Activated CD4-positive, alpha-beta T cell treated with anti-CD3 and anti-CD28 coated beads, Interleukin-2, amount 10 ng/mL, durations not matched to agents 24 days and 14 days (primary cell): Measurements from ENCODE around the gene ISLR2. TPM values are rescaled to one million over a fixed set of nuclear protein-coding genes. Genes with fewer than 3 reads are reported as not detected.

Source experiments
- DNase-seq: peaks from one replicate; pipeline ENCODE4 v3.0.0; 2022
- H3K27ac Mint-ChIP-seq: one replicate; pipeline ENCODE4 v1.8.0; 2022; ENCODE audit warnings: mild to moderate bottlenecking, mixed read lengths
- H3K27me3 Mint-ChIP-seq: one replicate; pipeline ENCODE4 v1.8.0; 2022; ENCODE audit warnings: mixed read lengths
- H3K36me3 Mint-ChIP-seq: one replicate; pipeline ENCODE4 v1.8.0; 2022; ENCODE audit warnings: low read depth, mild to moderate bottlenecking, mixed read lengths
- H3K4me1 Mint-ChIP-seq: one replicate; pipeline ENCODE4 v1.8.0; 2021; ENCODE audit warnings: mixed read lengths
- H3K4me3 Mint-ChIP-seq: one replicate; pipeline ENCODE4 v1.8.0; 2022; ENCODE audit warnings: mild to moderate bottlenecking, moderate library complexity, mixed read lengths
- H3K9me3 Mint-ChIP-seq: one replicate; pipeline ENCODE4 v1.8.0; 2021; ENCODE audit warnings: mixed read lengths
- intact Hi-C: fragments of 100-400 bp; cut with micrococcal nuclease; formaldehyde crosslinking; loops from one replicate; pipeline ENCODE4 v1.15.1; 2023
- total RNA-seq: library from RNA; stranded (reverse); gene quantifications from 2 replicates; pipeline ENCODE4 v1.2.3, GENCODE V29; 2022

The ISLR2 gene
- total RNA-seq, 1 donor from 2014 or later = not detected

DNA sequence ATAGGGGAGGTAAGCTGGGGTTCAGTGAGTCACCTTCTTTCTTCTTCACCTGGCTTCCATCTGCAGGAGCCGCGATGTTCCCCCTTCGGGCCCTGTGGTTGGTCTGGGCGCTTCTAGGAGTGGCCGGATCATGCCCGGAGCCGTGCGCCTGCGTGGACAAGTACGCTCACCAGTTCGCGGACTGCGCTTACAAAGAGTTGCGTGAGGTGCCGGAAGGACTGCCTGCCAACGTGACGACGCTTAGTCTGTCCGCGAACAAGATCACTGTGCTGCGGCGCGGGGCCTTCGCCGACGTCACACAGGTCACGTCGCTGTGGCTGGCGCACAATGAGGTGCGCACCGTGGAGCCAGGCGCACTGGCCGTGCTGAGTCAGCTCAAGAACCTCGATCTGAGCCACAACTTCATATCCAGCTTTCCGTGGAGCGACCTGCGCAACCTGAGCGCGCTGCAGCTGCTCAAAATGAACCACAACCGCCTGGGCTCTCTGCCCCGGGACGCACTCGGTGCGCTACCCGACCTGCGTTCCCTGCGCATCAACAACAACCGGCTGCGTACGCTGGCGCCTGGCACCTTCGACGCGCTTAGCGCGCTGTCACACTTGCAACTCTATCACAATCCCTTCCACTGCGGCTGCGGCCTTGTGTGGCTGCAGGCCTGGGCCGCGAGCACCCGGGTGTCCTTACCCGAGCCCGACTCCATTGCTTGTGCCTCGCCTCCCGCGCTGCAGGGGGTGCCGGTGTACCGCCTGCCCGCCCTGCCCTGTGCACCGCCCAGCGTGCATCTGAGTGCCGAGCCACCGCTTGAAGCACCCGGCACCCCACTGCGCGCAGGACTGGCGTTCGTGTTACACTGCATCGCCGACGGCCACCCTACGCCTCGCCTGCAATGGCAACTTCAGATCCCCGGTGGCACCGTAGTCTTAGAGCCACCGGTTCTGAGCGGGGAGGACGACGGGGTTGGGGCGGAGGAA is 2.6 kb downstream of the ISLR2 start:
- Mint-ChIP-seq H3K27ac (peak overlapping the region; percentile 34), H3K27me3 (peaks cover 85% of the 10 kb centered on the region), H3K4me3 (no peak overlapping the region), H3K36me3 (peaks cover 7% of the 10 kb centered on the region), H3K9me3 (peaks cover 4% of the 10 kb centered on the region), H3K4me1 (peaks cover 21% of the 10 kb centered on the region)
- intact Hi-C loops = no loop called here
- peak; percentile 68 for DNase-seq

DNA sequence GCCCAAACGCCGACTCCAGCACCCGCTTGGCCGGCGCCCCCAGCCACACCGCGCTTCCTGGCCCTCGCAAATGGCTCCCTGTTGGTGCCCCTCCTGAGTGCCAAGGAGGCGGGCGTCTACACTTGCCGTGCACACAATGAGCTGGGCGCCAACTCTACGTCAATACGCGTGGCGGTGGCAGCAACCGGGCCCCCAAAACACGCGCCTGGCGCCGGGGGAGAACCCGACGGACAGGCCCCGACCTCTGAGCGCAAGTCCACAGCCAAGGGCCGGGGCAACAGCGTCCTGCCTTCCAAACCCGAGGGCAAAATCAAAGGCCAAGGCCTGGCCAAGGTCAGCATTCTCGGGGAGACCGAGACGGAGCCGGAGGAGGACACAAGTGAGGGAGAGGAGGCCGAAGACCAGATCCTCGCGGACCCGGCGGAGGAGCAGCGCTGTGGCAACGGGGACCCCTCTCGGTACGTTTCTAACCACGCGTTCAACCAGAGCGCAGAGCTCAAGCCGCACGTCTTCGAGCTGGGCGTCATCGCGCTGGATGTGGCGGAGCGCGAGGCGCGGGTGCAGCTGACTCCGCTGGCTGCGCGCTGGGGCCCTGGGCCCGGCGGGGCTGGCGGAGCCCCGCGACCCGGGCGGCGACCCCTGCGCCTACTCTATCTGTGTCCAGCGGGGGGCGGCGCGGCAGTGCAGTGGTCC is 3.5 kb downstream of the ISLR2 start:
- Mint-ChIP-seq H3K4me1 (peaks cover 21% of the 10 kb centered on the region), H3K27me3 (peaks cover 88% of the 10 kb centered on the region), H3K27ac (no peak overlapping the region), H3K9me3 (peaks cover 4% of the 10 kb centered on the region), H3K36me3 (peaks cover 7% of the 10 kb centered on the region), H3K4me3 (no peak overlapping the region)
- no peak for DNase-seq
- intact Hi-C loops = no loop called here

DNA sequence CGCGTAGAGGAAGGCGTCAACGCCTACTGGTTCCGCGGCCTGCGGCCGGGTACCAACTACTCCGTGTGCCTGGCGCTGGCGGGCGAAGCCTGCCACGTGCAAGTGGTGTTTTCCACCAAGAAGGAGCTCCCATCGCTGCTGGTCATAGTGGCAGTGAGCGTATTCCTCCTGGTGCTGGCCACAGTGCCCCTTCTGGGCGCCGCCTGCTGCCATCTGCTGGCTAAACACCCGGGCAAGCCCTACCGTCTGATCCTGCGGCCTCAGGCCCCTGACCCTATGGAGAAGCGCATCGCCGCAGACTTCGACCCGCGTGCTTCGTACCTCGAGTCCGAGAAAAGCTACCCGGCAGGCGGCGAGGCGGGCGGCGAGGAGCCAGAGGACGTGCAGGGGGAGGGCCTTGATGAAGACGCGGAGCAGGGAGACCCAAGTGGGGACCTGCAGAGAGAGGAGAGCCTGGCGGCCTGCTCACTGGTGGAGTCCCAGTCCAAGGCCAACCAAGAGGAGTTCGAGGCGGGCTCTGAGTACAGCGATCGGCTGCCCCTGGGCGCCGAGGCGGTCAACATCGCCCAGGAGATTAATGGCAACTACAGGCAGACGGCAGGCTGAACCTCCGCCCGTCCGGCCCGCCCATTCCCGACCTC is 4.1 kb downstream of the ISLR2 start:
- peak; percentile 74 for DNase-seq
- H3K4me1 Mint-ChIP-seq = peaks cover 20% of the 10 kb centered on the region
- H3K27ac Mint-ChIP-seq = peak overlapping the region; percentile 37
- H3K27me3 Mint-ChIP-seq = peaks cover 87% of the 10 kb centered on the region
- peaks cover 7% of the 10 kb centered on the region for H3K36me3 Mint-ChIP-seq
- H3K9me3 Mint-ChIP-seq = peaks cover 4% of the 10 kb centered on the region
- intact Hi-C loops = no loop called here
- peak overlapping the region; percentile 9 for H3K4me3 Mint-ChIP-seq

DNA sequence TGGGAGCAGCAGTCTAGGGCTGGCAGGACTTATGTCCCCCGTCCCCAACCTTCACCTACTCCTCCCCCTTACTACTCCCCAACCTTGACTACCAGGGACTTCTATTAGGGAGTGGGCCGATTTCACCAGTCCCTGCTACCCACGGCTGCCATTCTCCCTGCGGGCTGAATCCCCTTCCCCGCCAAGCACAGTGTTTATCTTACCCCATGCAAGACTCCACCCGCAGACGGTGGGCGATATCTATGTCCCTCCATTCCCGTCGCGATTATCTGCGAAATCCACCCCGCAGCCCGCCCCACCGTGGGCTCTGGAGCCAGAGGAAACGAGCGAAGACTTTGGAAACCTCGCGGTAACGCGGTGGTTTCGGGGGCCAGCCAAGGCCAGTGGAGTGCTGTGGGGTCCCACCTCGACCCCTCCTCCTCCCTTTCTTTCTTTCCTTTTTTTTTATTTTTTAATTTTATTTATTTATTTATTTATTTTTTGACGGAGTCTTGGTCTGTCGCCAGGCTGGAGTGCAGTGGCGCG is 4.7 kb downstream of the ISLR2 start:
- Mint-ChIP-seq H3K27me3 (peaks cover 86% of the 10 kb centered on the region), H3K4me1 (peaks cover 18% of the 10 kb centered on the region), H3K9me3 (peaks cover 4% of the 10 kb centered on the region), H3K4me3 (peak overlapping the region; percentile 9), H3K27ac (no peak overlapping the region), H3K36me3 (peaks cover 7% of the 10 kb centered on the region)
- no peak for DNase-seq
- intact Hi-C loops = no loop called here

DNA sequence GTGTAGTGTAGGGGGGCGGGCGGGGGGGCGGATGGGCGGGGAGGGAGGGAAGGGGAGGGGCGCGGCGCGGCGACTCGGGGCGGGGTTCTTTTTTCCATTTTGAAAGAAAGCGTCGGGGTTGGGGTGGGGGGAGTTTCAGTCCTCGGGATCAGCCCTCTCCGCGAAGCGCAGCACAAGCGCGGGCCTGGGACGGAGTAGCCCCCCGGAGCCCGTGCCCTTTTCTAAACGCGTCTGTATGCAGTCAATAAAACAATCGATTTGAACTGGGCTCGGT is 6.1 kb downstream of the ISLR2 start:
- Mint-ChIP-seq H3K4me1 (peaks cover 16% of the 10 kb centered on the region), H3K27me3 (peaks cover 81% of the 10 kb centered on the region), H3K9me3 (peaks cover 4% of the 10 kb centered on the region), H3K36me3 (peaks cover 2% of the 10 kb centered on the region), H3K4me3 (peak overlapping the region; percentile 60), H3K27ac (no peak overlapping the region)
- DNase-seq = no peak
- intact Hi-C loops = no loop called here

DNA sequence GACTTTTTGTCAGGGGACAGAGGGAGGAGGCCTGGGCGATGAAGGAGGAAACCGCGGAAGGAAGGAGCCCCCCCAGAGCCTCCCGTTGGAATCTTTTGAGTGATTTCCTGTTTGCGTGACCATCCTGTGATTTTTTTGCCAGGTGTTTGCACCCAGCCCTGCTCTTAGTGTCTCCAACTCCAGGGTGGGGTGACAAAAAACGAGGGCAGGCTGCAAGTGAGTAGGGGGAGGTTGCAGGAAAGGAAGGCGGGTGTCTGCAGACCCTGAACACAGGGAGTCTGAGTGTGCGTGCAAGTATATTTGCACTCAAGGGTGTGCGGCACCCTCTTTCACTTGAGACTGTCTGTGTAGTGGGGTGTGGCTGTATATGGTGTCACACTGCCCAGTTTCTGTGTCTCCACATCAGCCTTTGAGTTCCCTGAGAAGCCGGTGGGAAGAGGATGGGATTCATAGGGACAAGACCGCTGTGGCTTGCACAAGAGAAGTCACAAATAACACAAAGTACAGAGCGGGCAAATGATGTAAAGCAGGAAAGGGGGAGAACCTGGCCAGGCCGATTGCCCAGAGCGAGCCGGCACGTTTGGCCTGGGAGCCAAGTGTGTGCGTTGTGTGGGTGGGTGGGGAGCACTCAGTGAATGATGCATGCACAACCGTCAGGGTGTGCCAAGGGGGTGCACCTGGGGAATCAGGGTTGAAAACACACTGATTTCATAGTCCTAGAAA is 6.6 kb downstream of the ISLR2 start:
- Mint-ChIP-seq H3K4me3 (peak overlapping the region; percentile 60), H3K4me1 (peaks cover 14% of the 10 kb centered on the region), H3K9me3 (peaks cover 4% of the 10 kb centered on the region), H3K27ac (peak overlapping the region; percentile 47), H3K27me3 (peaks cover 81% of the 10 kb centered on the region), H3K36me3 (peaks cover 2% of the 10 kb centered on the region)
- DNase-seq = no peak
- intact Hi-C loops = no loop called here

DNA sequence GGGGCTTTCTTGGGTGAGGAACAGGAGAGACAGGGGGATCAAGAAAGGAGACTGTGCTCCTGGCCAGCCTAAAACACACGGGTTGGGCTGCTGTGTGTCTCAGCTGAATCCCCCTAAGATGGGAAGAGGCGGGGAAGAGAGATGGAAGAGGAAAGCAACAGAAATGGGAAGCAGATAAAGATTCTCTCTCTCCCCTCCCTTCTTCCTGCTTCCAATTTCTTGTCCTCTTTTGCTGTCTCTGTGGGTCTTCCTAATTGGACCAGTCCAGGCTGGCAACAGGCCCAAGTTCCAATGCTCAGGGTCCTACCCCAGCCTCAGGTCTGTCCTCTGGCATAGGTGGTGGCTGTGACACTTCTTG is 7.1 kb downstream of the ISLR2 start:
- H3K4me1 Mint-ChIP-seq = peaks cover 12% of the 10 kb centered on the region
- H3K36me3 Mint-ChIP-seq = no peaks in the 10 kb centered on the region
- intact Hi-C loops = no loop called here

DNA sequence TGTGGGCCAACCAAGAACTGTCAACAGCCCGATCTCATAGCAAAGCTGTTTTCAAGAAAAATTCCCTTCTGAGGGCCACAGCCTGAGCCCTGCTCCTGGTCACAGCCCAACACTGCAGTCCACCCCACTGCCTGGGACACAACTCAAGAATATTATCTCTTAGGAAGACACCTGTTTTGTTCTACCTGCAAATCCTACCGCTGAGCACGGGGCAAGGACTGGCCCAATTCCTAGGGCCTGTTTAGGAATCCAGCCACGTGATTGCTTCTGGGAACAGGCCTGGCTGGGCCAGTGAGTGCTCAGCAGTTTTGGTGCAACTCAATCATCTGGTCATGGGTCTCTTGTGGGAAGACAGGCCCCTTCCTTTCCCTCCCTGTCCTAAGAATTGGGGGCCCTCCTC is 8.3 kb downstream of the ISLR2 start:
- peaks cover 10% of the 10 kb centered on the region for H3K4me1 Mint-ChIP-seq

More for the DNA sequence above, 7.1 kb downstream of the ISLR2 start:
- no peak overlapping the region for H3K4me3 Mint-ChIP-seq
- H3K27me3 Mint-ChIP-seq = peaks cover 79% of the 10 kb centered on the region
- no peak for DNase-seq
- no peaks in the 10 kb centered on the region for H3K9me3 Mint-ChIP-seq
- no peak overlapping the region for H3K27ac Mint-ChIP-seq

DNA sequence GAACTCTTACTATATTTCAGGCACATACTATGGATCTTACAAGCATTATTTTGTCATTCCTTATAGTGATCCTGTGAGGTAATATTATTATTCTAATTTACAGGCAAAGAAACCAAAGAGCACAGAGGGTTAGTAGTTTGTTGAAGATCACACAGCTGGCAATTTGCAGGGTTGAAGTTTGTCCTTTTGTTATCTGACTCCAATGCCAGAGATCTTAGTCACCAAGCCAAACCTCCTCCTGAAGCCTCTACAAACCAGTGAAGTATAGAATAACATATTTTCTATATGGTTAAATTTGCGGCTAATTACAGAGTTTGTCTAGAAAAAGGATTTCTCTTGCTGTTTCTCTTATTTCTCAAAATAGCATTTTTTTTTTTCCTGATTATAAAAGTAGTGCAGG is 11.2 kb downstream of the ISLR2 start:
- Mint-ChIP-seq H3K4me3 (no peak overlapping the region), H3K36me3 (no peaks in the 10 kb centered on the region), H3K4me1 (peaks cover 4% of the 10 kb centered on the region), H3K9me3 (no peaks in the 10 kb centered on the region), H3K27me3 (peaks cover 68% of the 10 kb centered on the region), H3K27ac (no peak overlapping the region)
- DNase-seq = no peak
- intact Hi-C loops = no loop called here

More for the DNA sequence above, 8.3 kb downstream of the ISLR2 start:
- no peaks in the 10 kb centered on the region for H3K36me3 Mint-ChIP-seq
- intact Hi-C loops = no loop called here
- no peaks in the 10 kb centered on the region for H3K9me3 Mint-ChIP-seq
- no peak overlapping the region for H3K4me3 Mint-ChIP-seq
- H3K27me3 Mint-ChIP-seq = peaks cover 69% of the 10 kb centered on the region
- no peak for DNase-seq
- no peak overlapping the region for H3K27ac Mint-ChIP-seq

DNA sequence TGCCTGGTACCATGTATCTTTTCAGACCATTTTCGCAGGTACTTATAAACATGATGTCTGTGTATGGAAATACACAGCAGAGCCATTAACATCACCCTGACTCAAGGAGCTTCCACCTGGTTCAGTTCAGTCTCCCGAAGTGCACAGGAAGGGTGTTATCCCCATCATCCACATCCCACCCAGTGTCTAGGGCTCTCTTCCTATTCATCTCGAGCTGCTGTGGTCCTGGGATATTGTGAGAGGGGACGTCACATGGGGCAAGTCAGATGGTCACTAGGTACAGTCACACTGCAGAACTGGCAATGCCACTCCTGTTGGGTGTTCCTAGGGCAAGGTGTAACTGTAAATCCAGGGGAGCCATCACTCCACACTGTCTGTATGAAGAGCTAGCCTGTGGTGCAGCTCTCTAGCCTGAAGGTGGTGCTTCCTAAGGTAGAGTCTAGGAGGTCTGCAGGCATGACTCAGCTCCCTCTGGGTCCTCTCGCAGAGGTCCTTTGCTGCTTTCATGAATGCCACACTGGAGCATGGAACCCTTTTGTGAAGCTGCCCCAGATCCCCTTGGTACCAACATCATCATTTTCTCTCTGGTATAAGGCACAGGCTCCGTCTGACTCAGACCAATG is 13.9 kb downstream of the ISLR2 start:
- Mint-ChIP-seq H3K27me3 (peaks cover 64% of the 10 kb centered on the region), H3K4me1 (no peaks in the 10 kb centered on the region), H3K27ac (no peak overlapping the region), H3K4me3 (no peak overlapping the region), H3K36me3 (no peaks in the 10 kb centered on the region), H3K9me3 (no peaks in the 10 kb centered on the region)
- DNase-seq = no peak
- intact Hi-C loops = no loop called here

DNA sequence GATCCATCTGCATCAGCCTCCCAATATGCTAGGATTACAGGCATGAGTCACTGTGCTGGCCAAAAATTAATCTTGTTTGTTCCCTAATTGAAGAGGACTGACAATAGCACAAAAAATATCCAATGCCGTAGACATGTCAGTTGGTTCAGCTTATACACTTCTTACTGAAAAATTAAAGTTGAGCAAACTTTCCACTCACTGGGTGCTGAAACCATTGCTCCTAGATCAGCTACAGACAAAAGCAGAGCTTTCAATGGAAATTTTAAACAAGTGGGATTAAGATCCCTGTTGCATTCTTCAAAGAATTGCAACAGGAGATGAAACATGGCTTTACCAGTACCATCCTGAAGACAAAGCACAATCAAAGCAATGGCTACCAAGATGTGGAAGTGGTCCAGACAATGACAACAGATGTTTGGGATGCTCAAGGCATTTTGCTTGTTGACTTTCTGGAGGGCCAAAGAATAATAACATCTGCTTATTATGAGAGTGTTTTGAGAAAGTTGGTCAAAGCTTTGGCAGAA is 16.0 kb downstream of the ISLR2 start:
- intact Hi-C loops = no loop called here
- Mint-ChIP-seq H3K36me3 (no peaks in the 10 kb centered on the region), H3K4me1 (no peaks in the 10 kb centered on the region), H3K4me3 (no peak overlapping the region), H3K9me3 (no peaks in the 10 kb centered on the region), H3K27me3 (peaks cover 49% of the 10 kb centered on the region), H3K27ac (no peak overlapping the region)
- DNase-seq = no peak

DNA sequence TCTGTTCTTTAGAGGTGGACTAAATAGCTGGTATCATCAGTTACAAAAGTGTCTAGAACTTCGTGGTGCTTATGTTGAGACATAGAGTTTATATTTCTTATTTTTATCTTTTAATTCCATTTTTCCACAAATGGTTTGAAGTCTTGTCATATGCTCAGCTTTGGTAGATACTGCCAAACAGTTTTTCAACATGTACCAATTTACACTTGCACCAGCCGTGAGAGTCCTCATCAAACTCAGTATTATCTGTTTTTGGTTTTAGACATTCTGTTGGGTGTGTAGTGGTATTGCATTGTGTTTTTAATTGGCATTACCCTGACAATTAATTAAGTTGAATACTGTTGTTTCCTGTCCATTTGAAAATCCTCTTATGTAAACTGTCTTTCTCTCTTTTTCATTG is 16.7 kb downstream of the ISLR2 start:
- no peak for DNase-seq

More for the DNA sequence above, 16.7 kb downstream of the ISLR2 start:
- H3K9me3 Mint-ChIP-seq = no peaks in the 10 kb centered on the region
- H3K27me3 Mint-ChIP-seq = peaks cover 43% of the 10 kb centered on the region
- intact Hi-C loops = no loop called here
- H3K36me3 Mint-ChIP-seq = no peaks in the 10 kb centered on the region
- no peaks in the 10 kb centered on the region for H3K4me1 Mint-ChIP-seq
- no peak overlapping the region for H3K27ac Mint-ChIP-seq
- no peak overlapping the region for H3K4me3 Mint-ChIP-seq
